HepG2 (cell line): ENCODE data around the gene BNIP1.

Source experiments
- CBFB ChIP-seq: sonication (generic); formaldehyde crosslinking; IDR thresholded peaks from 2 replicates; pipeline ENCODE4 v1.4.0; 2020; ENCODE audit warnings: missing genetic modification reagents
- CREB1 ChIP-seq, 2 experiments: fragments of 450-650 bp in 1 of 2; IDR thresholded peaks; 2 replicates each; pipeline ENCODE4 v1.6.1; 2016 to 2017; ENCODE audit warnings: control low read depth in 1 of 2, mild to moderate bottlenecking in 1 of 2, missing compliant biosample characterization in 1 of 2, missing genetic modification characterization in 1 of 2
- CTCF ChIP-seq: sonication (generic); formaldehyde crosslinking; IDR thresholded peaks from 2 replicates; pipeline ENCODE4 v1.5.0; 2020; ENCODE audit warnings: mild to moderate bottlenecking, missing genetic modification reagents, moderate library complexity
- POLR2A ChIP-seq, 2 experiments: IDR thresholded peaks; 2 replicates each; pipeline ENCODE4 v1.6.1; 2011; ENCODE audit warnings: low read depth in 2 of 2, low read length in 2 of 2, mild to moderate bottlenecking in 1 of 2, moderate library complexity in 1 of 2; ENCODE audit not compliant: insufficient read depth in 1 of 2
- POLR2AphosphoS5 ChIP-seq: IDR thresholded peaks from 2 replicates; pipeline ENCODE4 v1.6.1; 2012; ENCODE audit warnings: low read depth, low read length
- ZBTB43 ChIP-seq: sonication (generic); formaldehyde crosslinking; conservative IDR thresholded peaks from 2 replicates; pipeline ENCODE4 v1.4.0; 2020; ENCODE audit warnings: missing genetic modification reagents
- ZNF224 ChIP-seq: sonication (generic); formaldehyde crosslinking; IDR thresholded peaks from 2 replicates; pipeline ENCODE4 v1.5.0; 2020; ENCODE audit warnings: mild to moderate bottlenecking, missing genetic modification reagents
- ZNF274 ChIP-seq: sonication (generic); formaldehyde crosslinking; IDR thresholded peaks from 2 replicates; pipeline ENCODE4 v1.5.1; 2020; ENCODE audit warnings: mild to moderate bottlenecking, missing genetic modification reagents
- ZNF513 ChIP-seq: sonication (generic); formaldehyde crosslinking; conservative IDR thresholded peaks from 2 replicates; pipeline ENCODE4 v1.5.0; 2020; ENCODE audit warnings: missing genetic modification reagents
- ZNF530 ChIP-seq: sonication (generic); formaldehyde crosslinking; IDR thresholded peaks from 2 replicates; pipeline ENCODE4 v1.5.0; 2020; ENCODE audit warnings: low read depth, mild to moderate bottlenecking, missing genetic modification reagents
- ZNF660 ChIP-seq: sonication (generic); formaldehyde crosslinking; IDR thresholded peaks from 2 replicates; pipeline ENCODE4 v1.5.1; 2020; ENCODE audit warnings: mild to moderate bottlenecking, low read depth, missing genetic modification reagents, borderline replicate concordance
- ZNF704 ChIP-seq: sonication (generic); formaldehyde crosslinking; IDR thresholded peaks from 2 replicates; pipeline ENCODE4 v1.8.1; 2023; ENCODE audit warnings: mild to moderate bottlenecking, inconsistent platforms, moderate library complexity, missing genetic modification reagents, borderline replicate concordance

GRCh38 chr5:173153842-173154241 is 9.5 kb downstream of the BNIP1 start:
- TF ChIP-seq CTCF (no peak), CREB1 (IDR thresholded peaks at IDR 0.05) (no peak), CREB1 (CRISPR knock-in tag; IDR thresholded peaks at IDR 0.05) (no peak), POLR2A (IDR thresholded peaks at IDR 0.05; ENCODE audit: insufficient read depth in 1 of 2, low read depth in 2 of 2, low read length in 2 of 2) (no peak), ZNF274 (no peak), ZBTB43 (no peak), ZNF224 (CRISPR knock-in tag) (no peak), POLR2AphosphoS5 (no peak), CBFB (no peak), ZNF660 (no peak), ZNF513 (CRISPR knock-in tag) (no peak), ZNF704 (CRISPR knock-in tag) (no peak), ZNF530 (CRISPR knock-in tag) (no peak)
